Hepatocyte (in vitro differentiated cells): ENCODE results near the gene KIRREL3.

Experiments
- CTCF ChIP-seq: fragments of 200-600 bp; sonication (generic); IDR thresholded peaks from 2 replicates; pipeline ENCODE4 v1.5.1; 2016; ENCODE audit warnings: antibody characterized with exemption, mild to moderate bottlenecking; ENCODE audit not compliant: poor library complexity
- EZH2 ChIP-seq: fragments of 200-600 bp; sonication (generic); IDR thresholded peaks from 2 replicates; pipeline ENCODE4 v1.6.1; 2016; ENCODE audit warnings: antibody characterized with exemption, mild to moderate bottlenecking, borderline replicate concordance

- no peak for TF ChIP-seq CTCF
- TF ChIP-seq EZH2 = no peak
These were observed 578.1 kb downstream of the KIRREL3 start for GRCh38 chr11:126422446-126422845.
